Osteocyte (in vitro differentiated cells): ENCODE measurements around the gene ATE1. TPM values are rescaled to one million over a fixed set of nuclear protein-coding genes. Genes with fewer than 3 reads are reported as not detected.

Experiments used
- DNase-seq: peaks from one replicate; pipeline ENCODE4 v3.0.0; 2021; ENCODE audit warnings: mixed read lengths; ENCODE audit not compliant: unreplicated experiment; ENCODE audit errors: extremely low spot score
- H3K27ac Mint-ChIP-seq: one replicate; pipeline ENCODE4 v1.8.0; 2021; ENCODE audit warnings: mild to moderate bottlenecking, mixed read lengths; ENCODE audit not compliant: unreplicated experiment
- H3K27me3 Mint-ChIP-seq: one replicate; pipeline ENCODE4 v1.8.0; 2021; ENCODE audit warnings: mixed read lengths; ENCODE audit not compliant: unreplicated experiment
- H3K36me3 Mint-ChIP-seq: one replicate; pipeline ENCODE4 v1.8.0; 2021; ENCODE audit warnings: mixed read lengths; ENCODE audit not compliant: unreplicated experiment
- H3K4me1 Mint-ChIP-seq: one replicate; pipeline ENCODE4 v1.8.0; 2021; ENCODE audit warnings: mixed read lengths; ENCODE audit not compliant: unreplicated experiment
- H3K4me3 Mint-ChIP-seq: one replicate; pipeline ENCODE4 v1.8.0; 2021; ENCODE audit warnings: mild to moderate bottlenecking, moderate library complexity, mixed read lengths; ENCODE audit not compliant: unreplicated experiment
- H3K9me3 Mint-ChIP-seq: one replicate; pipeline ENCODE4 v1.8.0; 2021; ENCODE audit warnings: mixed read lengths; ENCODE audit not compliant: unreplicated experiment
- total RNA-seq: library from RNA; stranded (reverse); gene quantifications from 2 replicates; pipeline ENCODE4 v1.2.1, GENCODE V29; 2021
- TF ChIP-seq, protein P1 (sequence below): fragments of 200-600 bp; sonication (generic); IDR thresholded peaks from 2 replicates; pipeline ENCODE4 v1.5.0; 2021; ENCODE audit warnings: antibody characterized with exemption, mild to moderate bottlenecking, moderate library complexity

The ATE1 gene
- total RNA-seq, 1 donor from 2014 or later = 29.0 TPM

DNA sequence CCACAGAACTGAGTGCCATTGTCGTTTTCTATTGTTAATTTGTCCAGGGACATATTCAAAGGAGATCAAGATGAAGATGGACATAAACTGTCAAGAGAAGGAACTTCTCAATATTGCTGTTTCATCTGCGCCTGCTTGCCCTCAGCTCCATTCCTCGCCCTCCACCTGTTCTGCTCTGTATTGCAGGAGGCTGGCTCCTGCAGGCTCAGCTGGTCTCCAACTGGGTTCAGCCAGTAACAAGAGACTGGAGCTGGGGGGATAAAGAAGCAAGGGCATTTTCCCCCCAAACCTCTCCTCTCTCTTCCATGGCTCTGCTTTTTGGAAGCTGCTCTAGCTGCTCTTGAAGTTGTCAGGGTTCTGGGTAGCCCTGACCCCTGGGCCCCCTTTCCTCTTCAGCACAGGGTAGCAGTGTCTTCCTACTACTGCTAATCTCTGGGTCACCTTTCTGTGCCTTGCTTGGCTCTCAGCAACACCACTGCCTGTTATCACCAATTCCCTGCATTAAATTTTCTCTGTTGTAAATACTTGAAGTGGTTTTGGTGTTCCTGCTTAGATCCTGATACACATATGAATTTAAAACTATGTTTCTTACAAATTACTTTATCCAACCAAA is 180.6 kb downstream of the ATE1 start:
- H3K4me3 Mint-ChIP-seq = no peak overlapping the region
- peaks cover 7% of the 10 kb centered on the region for H3K36me3 Mint-ChIP-seq
- H3K27me3 Mint-ChIP-seq = no peaks in the 10 kb centered on the region
- TF ChIP-seq, protein P1, sequence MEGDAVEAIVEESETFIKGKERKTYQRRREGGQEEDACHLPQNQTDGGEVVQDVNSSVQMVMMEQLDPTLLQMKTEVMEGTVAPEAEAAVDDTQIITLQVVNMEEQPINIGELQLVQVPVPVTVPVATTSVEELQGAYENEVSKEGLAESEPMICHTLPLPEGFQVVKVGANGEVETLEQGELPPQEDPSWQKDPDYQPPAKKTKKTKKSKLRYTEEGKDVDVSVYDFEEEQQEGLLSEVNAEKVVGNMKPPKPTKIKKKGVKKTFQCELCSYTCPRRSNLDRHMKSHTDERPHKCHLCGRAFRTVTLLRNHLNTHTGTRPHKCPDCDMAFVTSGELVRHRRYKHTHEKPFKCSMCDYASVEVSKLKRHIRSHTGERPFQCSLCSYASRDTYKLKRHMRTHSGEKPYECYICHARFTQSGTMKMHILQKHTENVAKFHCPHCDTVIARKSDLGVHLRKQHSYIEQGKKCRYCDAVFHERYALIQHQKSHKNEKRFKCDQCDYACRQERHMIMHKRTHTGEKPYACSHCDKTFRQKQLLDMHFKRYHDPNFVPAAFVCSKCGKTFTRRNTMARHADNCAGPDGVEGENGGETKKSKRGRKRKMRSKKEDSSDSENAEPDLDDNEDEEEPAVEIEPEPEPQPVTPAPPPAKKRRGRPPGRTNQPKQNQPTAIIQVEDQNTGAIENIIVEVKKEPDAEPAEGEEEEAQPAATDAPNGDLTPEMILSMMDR = no peak
- H3K4me1 Mint-ChIP-seq = peaks cover 2% of the 10 kb centered on the region
- no peaks in the 10 kb centered on the region for H3K9me3 Mint-ChIP-seq
- H3K27ac Mint-ChIP-seq = no peak overlapping the region
- DNase-seq = no peak

DNA sequence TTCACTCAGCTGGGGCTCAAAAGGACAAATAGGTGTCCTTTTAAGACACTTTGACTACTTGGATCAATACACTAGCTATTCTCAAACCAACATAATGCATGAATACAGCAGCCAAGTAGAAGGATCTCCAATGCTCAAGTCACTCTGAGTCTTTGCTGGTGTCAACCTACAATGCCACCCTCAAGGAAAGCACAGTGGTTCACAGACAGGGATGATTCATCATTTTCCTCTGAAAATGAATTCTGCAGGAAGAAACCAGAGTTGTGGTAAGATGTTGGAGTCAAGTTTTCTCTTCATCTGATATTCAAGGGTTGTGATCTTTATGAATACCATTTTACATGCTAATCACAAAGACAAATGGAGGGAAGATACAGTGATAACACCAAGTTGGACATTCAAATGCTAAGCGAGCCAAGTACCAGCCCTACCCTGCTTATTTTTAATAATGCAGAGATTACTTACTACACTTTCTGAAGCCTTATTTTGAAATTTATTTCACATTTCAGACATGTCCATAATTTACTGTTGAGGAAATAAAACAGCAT is 186.5 kb downstream of the ATE1 start:
- no peak for DNase-seq
- TF ChIP-seq, protein P1 = no peak
- Mint-ChIP-seq H3K27ac (no peak overlapping the region), H3K9me3 (no peaks in the 10 kb centered on the region), H3K4me1 (no peaks in the 10 kb centered on the region), H3K27me3 (no peaks in the 10 kb centered on the region), H3K36me3 (peaks cover 16% of the 10 kb centered on the region), H3K4me3 (no peak overlapping the region)

DNA sequence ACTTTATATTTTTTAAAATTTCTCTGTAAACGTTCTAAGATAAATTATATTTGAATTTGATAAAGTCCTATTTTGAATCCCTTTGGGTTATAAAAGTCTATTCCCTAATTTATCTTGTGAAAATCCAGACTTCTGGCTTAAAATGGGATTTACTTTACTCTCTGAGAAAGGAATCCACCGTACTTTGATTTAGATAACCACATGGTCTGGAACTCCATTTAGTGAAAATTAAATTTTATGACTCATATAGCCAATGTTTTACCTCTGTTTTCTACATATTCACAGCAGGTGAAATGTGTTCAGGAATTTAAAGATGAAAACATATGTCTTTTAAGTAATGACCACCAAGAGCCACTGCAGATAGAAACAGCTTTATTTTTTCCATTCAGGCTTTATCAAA is 187.8 kb downstream of the ATE1 start:
- Mint-ChIP-seq H3K27ac (no peak overlapping the region), H3K4me3 (no peak overlapping the region), H3K36me3 (peaks cover 16% of the 10 kb centered on the region), H3K4me1 (no peaks in the 10 kb centered on the region), H3K27me3 (no peaks in the 10 kb centered on the region), H3K9me3 (no peaks in the 10 kb centered on the region)
- TF ChIP-seq, protein P1 = no peak
- DNase-seq = no peak

DNA sequence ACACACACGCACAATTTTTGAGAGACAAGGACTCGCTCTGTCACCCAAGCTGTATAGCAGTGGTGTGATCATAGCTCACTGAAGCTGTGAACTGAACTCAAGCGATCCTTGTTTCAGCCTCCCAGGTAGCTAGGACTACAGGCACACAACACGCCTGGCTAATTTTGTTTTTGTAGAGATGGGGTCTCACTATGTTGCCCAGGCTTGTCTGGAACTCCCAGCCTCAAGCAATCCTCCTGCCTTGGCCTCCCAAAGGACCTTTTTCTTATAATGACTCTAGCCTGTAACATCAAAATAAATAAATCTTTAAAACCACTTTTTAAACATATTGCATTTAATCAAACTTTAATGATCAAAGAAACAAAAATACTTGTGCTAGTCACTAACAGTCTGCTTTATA is 188.7 kb downstream of the ATE1 start:
- H3K4me1 Mint-ChIP-seq = no peaks in the 10 kb centered on the region

More for the DNA sequence above, 188.7 kb downstream of the ATE1 start:
- H3K27ac Mint-ChIP-seq = no peak overlapping the region
- H3K4me3 Mint-ChIP-seq = no peak overlapping the region
- H3K27me3 Mint-ChIP-seq = no peaks in the 10 kb centered on the region
- TF ChIP-seq, protein P1 = no peak
- DNase-seq = no peak
- peaks cover 16% of the 10 kb centered on the region for H3K36me3 Mint-ChIP-seq
- no peaks in the 10 kb centered on the region for H3K9me3 Mint-ChIP-seq
